ENCODE measurements around the gene TMX4. TPM values are rescaled to one million over a fixed set of nuclear protein-coding genes. Genes with fewer than 3 reads are reported as not detected.

TMX4 gene
- total RNA-seq, 1 donor: 40.9 TPM

GRCh38 chr20:8000796-8001195 is 18.8 kb downstream of the TMX4 start:
- no peak for TF ChIP-seq CTCF (IDR thresholded peaks at IDR 0.05; ENCODE audit: extremely low read depth, low read depth, low read length)
- Histone ChIP-seq H3K79me2 (ENCODE audit: insufficient read depth, low read length) (no peaks in the 10 kb centered on the region), H3K36me3 (ENCODE audit: insufficient read depth, low read length) (peaks cover 4% of the 10 kb centered on the region), H3K4me2 (ENCODE audit: insufficient read depth, low read length) (no peak overlapping the region), H3K27me3 (ENCODE audit: insufficient read depth, low read length) (no peaks in the 10 kb centered on the region), H3K4me3 (ENCODE audit: insufficient read depth, low read length) (no peak overlapping the region), H3K27ac (ENCODE audit: low read depth, low read length) (no peak overlapping the region), H2AFZ (ENCODE audit: low read length) (no peak overlapping the region), H3K4me1 (ENCODE audit: insufficient read depth, low read length) (no peaks in the 10 kb centered on the region), H4K20me1 (ENCODE audit: insufficient read depth, low read length) (no peaks in the 10 kb centered on the region), H3K9me3 (ENCODE audit: low read depth, low read length) (no peaks in the 10 kb centered on the region)
- DNase-seq (ENCODE audit: insufficient read length, low spot score, missing footprints): no peak

DNA sequence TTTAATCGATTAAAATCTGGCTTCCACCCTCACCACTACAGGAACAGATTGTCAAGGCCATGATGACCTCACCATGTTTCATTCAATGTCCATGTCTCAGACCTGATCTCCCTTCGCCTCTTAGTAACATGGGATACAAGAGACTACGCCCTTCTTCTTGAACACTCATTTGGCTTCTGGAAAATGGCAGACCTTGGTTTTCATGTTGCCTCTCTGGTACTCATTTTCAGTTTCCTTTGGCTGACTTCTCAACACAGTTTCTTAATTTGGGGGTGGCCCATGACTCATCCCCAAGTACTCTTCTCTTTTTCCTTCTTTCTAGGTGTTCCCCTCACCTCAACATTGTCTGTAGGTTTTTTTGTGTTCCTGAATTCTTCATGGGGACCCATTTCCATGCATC is 22.7 kb downstream of the TMX4 start:
- Histone ChIP-seq H4K20me1 (ENCODE audit: insufficient read depth, low read length) (no peaks in the 10 kb centered on the region), H3K36me3 (ENCODE audit: insufficient read depth, low read length) (peaks cover 9% of the 10 kb centered on the region), H3K27me3 (ENCODE audit: insufficient read depth, low read length) (no peaks in the 10 kb centered on the region), H2AFZ (ENCODE audit: low read length) (no peak overlapping the region), H3K4me2 (ENCODE audit: insufficient read depth, low read length) (no peak overlapping the region), H3K79me2 (ENCODE audit: insufficient read depth, low read length) (no peaks in the 10 kb centered on the region), H3K4me1 (ENCODE audit: insufficient read depth, low read length) (no peaks in the 10 kb centered on the region), H3K9me3 (ENCODE audit: low read depth, low read length) (peaks cover 1% of the 10 kb centered on the region), H3K4me3 (ENCODE audit: insufficient read depth, low read length) (no peak overlapping the region), H3K27ac (ENCODE audit: low read depth, low read length) (no peak overlapping the region)
- DNase-seq (ENCODE audit: insufficient read length, low spot score, missing footprints): no peak
- TF ChIP-seq CTCF (IDR thresholded peaks at IDR 0.05; ENCODE audit: extremely low read depth, low read depth, low read length): no peak

DNA sequence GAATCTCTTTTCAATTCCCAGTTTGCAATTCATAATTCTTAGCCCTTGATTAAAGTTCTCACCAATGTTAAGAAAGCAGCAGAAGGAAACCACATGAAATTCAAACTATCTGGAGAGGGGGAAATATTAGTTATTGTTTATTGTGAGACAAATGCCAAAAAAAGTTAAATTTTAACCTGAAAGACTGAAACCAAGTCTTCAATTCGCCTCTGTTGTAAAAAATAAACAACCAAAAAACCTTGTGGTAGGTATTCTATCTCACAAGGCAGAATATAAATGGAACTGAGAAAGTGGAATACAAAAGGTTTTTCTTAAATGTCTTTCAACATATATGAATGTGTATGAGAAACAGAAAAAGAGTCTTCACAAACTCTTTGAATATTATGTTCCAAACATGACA is 24.8 kb downstream of the TMX4 start:
- DNase-seq (ENCODE audit: insufficient read length, low spot score, missing footprints): no peak

GRCh38 chr20:7993703-7994102 is 25.9 kb downstream of the TMX4 start:
- Histone ChIP-seq H3K36me3 (ENCODE audit: insufficient read depth, low read length) (peaks cover 9% of the 10 kb centered on the region), H3K4me2 (ENCODE audit: insufficient read depth, low read length) (no peak overlapping the region), H4K20me1 (ENCODE audit: insufficient read depth, low read length) (no peaks in the 10 kb centered on the region), H3K79me2 (ENCODE audit: insufficient read depth, low read length) (no peaks in the 10 kb centered on the region), H3K4me1 (ENCODE audit: insufficient read depth, low read length) (no peaks in the 10 kb centered on the region), H2AFZ (ENCODE audit: low read length) (no peak overlapping the region), H3K27me3 (ENCODE audit: insufficient read depth, low read length) (no peaks in the 10 kb centered on the region), H3K27ac (ENCODE audit: low read depth, low read length) (no peak overlapping the region), H3K9me3 (ENCODE audit: low read depth, low read length) (peaks cover 1% of the 10 kb centered on the region), H3K4me3 (ENCODE audit: insufficient read depth, low read length) (no peak overlapping the region)
- no peak for DNase-seq (ENCODE audit: insufficient read length, low spot score, missing footprints)
- TF ChIP-seq CTCF (IDR thresholded peaks at IDR 0.05; ENCODE audit: extremely low read depth, low read depth, low read length): no peak

More for the DNA sequence above, 24.8 kb downstream of the TMX4 start:
- no peaks in the 10 kb centered on the region for H3K79me2 ChIP-seq (ENCODE audit: insufficient read depth, low read length)
- H3K9me3 ChIP-seq (ENCODE audit: low read depth, low read length): peaks cover 1% of the 10 kb centered on the region
- no peaks in the 10 kb centered on the region for H4K20me1 ChIP-seq (ENCODE audit: insufficient read depth, low read length)
- no peak overlapping the region for H3K4me3 ChIP-seq (ENCODE audit: insufficient read depth, low read length)
- no peak overlapping the region for H3K27ac ChIP-seq (ENCODE audit: low read depth, low read length)
- H3K4me2 ChIP-seq (ENCODE audit: insufficient read depth, low read length): no peak overlapping the region
- TF ChIP-seq CTCF (IDR thresholded peaks at IDR 0.05; ENCODE audit: extremely low read depth, low read depth, low read length): no peak
- H2AFZ ChIP-seq (ENCODE audit: low read length): no peak overlapping the region
- H3K27me3 ChIP-seq (ENCODE audit: insufficient read depth, low read length): no peaks in the 10 kb centered on the region
- peaks cover 9% of the 10 kb centered on the region for H3K36me3 ChIP-seq (ENCODE audit: insufficient read depth, low read length)
- no peaks in the 10 kb centered on the region for H3K4me1 ChIP-seq (ENCODE audit: insufficient read depth, low read length)
